ENCODE measurements around the gene LPAR5. TPM values are rescaled to one million over a fixed set of nuclear protein-coding genes. Genes with fewer than 3 reads are reported as not detected.
"Not testable (repeated sequence)": the region's sequence is repeated elsewhere in the genome, so short reads cannot be mapped to it uniquely, and the experiment has no call there.

LPAR5 gene
- total RNA-seq, 1 experiment from 2014 or later, result 14.8 TPM

- Histone ChIP-seq H4K20me1 (ENCODE audit: insufficient read depth) (peaks cover 22% of the 10 kb centered on the region), H3K4me1 (replicated peaks; ENCODE audit: insufficient read depth) (no peaks in the 10 kb centered on the region), H3K4me2 (no peak overlapping the region), H2AFZ (no peak overlapping the region), H3K27me3 (ENCODE audit: insufficient read depth, low read depth) (no peaks in the 10 kb centered on the region), H3K9me2 (ENCODE audit: insufficient read depth) (no peaks in the 10 kb centered on the region), H3K27ac (no peak overlapping the region), H3F3A (ENCODE audit: insufficient read depth, low read depth) (peaks cover 47% of the 10 kb centered on the region), H3K9me3 (ENCODE audit: insufficient read depth, low read depth) (no peaks in the 10 kb centered on the region), H3K36me3 (ENCODE audit: low read depth) (peaks cover 66% of the 10 kb centered on the region), H3K4me3 (no peak overlapping the region), H3K79me2 (ENCODE audit: low read depth) (no peaks in the 10 kb centered on the region)
- intact Hi-C loops (cut with micrococcal nuclease; ENCODE audit: unreplicated experiment), result no loop called here
- POLR2A ChIA-PET (ENCODE audit: unreplicated experiment), result no interaction called here
- no TSS peak for BruUV-seq (replicated peaks)
- CTCF ChIA-PET, result no interaction called here
- TF ChIP-seq, protein P1, sequence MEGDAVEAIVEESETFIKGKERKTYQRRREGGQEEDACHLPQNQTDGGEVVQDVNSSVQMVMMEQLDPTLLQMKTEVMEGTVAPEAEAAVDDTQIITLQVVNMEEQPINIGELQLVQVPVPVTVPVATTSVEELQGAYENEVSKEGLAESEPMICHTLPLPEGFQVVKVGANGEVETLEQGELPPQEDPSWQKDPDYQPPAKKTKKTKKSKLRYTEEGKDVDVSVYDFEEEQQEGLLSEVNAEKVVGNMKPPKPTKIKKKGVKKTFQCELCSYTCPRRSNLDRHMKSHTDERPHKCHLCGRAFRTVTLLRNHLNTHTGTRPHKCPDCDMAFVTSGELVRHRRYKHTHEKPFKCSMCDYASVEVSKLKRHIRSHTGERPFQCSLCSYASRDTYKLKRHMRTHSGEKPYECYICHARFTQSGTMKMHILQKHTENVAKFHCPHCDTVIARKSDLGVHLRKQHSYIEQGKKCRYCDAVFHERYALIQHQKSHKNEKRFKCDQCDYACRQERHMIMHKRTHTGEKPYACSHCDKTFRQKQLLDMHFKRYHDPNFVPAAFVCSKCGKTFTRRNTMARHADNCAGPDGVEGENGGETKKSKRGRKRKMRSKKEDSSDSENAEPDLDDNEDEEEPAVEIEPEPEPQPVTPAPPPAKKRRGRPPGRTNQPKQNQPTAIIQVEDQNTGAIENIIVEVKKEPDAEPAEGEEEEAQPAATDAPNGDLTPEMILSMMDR (conservative IDR thresholded peaks at IDR 0.05), result no peak
- no peak for TF ChIP-seq EZH2 (IDR thresholded peaks at IDR 0.05; ENCODE audit: low read depth)
- peak in 1 of 2 experiments; percentile 4 for DNase-seq
Observed at GRCh38 chr12:6592087-6592486, 43.7 kb downstream of the LPAR5 start.

- H3K9me3 ChIP-seq (ENCODE audit: insufficient read depth, low read depth); H3K9me2 ChIP-seq (ENCODE audit: insufficient read depth); BruUV-seq (replicated peaks); H3K4me1 ChIP-seq (replicated peaks; ENCODE audit: insufficient read depth); H2AFZ ChIP-seq; POLR2A ChIA-PET (ENCODE audit: unreplicated experiment); H3K79me2 ChIP-seq (ENCODE audit: low read depth); H3K27me3 ChIP-seq (ENCODE audit: insufficient read depth, low read depth); H3K27ac ChIP-seq; H3K4me3 ChIP-seq; H3K4me2 ChIP-seq: not testable (repeated sequence)
- Histone ChIP-seq H3F3A (ENCODE audit: insufficient read depth, low read depth) (peaks cover 41% of the 10 kb centered on the region), H3K36me3 (ENCODE audit: low read depth) (peaks cover 67% of the 10 kb centered on the region), H4K20me1 (ENCODE audit: insufficient read depth) (peaks cover 19% of the 10 kb centered on the region)
- CTCF ChIA-PET, result interaction anchor here (0.7 kb wide), 1 partner anchor 22 kb away, joined by 4 read pairs; no protein-coding TSS in a partner anchor
- intact Hi-C loops (cut with micrococcal nuclease; ENCODE audit: unreplicated experiment), result loop anchor here (1.0 kb wide), 1 partner anchor 20 kb away; no protein-coding TSS in a partner anchor
- peak in 1 of 2 experiments; percentile 33 for DNase-seq
Observed at GRCh38 chr12:6586569-6586968, 49.2 kb downstream of the LPAR5 start.

DNA sequence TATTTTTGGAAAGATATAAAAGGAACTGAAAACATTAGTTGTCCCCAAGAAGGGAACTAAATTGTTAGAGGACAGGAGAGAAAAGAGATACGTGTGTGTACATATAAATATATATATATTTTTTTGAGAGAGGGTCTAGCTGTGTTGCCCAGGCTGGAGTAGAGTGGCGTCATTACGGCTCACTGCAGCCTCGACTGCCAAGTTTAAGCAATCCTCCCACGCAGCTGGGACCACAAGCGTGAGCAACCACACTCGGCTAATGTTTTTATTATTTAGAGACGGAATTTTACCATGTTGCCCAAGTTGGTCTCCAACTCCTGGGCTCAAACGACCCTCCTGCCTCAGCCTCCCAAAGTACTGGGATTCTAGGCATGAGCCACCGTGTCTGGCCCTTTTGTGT lies 51.5 kb downstream of the LPAR5 start:
- H3F3A ChIP-seq (ENCODE audit: insufficient read depth, low read depth), result peaks cover 47% of the 10 kb centered on the region
- peaks cover 16% of the 10 kb centered on the region for H4K20me1 ChIP-seq (ENCODE audit: insufficient read depth)
- H3K27me3 ChIP-seq (ENCODE audit: insufficient read depth, low read depth), result no peaks in the 10 kb centered on the region
- H3K4me2 ChIP-seq, result no peak overlapping the region
- no peak for DNase-seq
- TF ChIP-seq, protein P1 (conservative IDR thresholded peaks at IDR 0.05), result no peak
- no peak for TF ChIP-seq EZH2 (IDR thresholded peaks at IDR 0.05; ENCODE audit: low read depth)
- no peak overlapping the region for H2AFZ ChIP-seq
- H3K27ac ChIP-seq, result no peak overlapping the region
- H3K4me1 ChIP-seq (replicated peaks; ENCODE audit: insufficient read depth), result 0 out of 2 replicates have a peak, but pooled peaks cover 3% of the 10 kb centered on the region
- no peaks in the 10 kb centered on the region for H3K79me2 ChIP-seq (ENCODE audit: low read depth)
- H3K9me2 ChIP-seq (ENCODE audit: insufficient read depth), result no peaks in the 10 kb centered on the region
- POLR2A ChIA-PET (ENCODE audit: unreplicated experiment), result interaction anchor here (0.6 kb wide), 1 partner anchor 175 kb away, joined by 6 read pairs; no protein-coding TSS in a partner anchor
- H3K36me3 ChIP-seq (ENCODE audit: low read depth), result peaks cover 66% of the 10 kb centered on the region
- BruUV-seq (replicated peaks), result no TSS peak
- H3K9me3 ChIP-seq (ENCODE audit: insufficient read depth, low read depth), result no peaks in the 10 kb centered on the region
- CTCF ChIA-PET, result no interaction called here
- intact Hi-C loops (cut with micrococcal nuclease; ENCODE audit: unreplicated experiment), result no loop called here
- no peak overlapping the region for H3K4me3 ChIP-seq

DNA sequence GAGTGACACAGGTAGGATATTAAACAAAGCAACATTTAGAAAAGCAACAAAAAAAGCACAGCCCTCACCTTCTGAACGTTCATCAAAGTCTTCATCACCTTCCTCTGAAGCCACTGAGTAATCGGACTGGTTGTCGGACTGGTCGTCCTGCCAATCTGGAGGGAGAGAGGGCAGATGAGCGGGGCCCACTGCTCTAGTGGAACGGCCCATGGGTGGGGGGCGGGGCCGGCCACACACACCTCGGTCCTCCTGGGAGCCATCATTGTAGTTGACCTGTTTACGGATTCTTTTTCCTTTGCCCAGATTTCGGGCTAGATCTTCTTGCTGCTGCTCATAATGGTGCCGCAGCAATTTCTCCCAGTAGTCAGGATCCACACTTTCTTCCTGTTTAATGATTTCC lies 52.8 kb downstream of the LPAR5 start:
- peaks cover 9% of the 10 kb centered on the region for H4K20me1 ChIP-seq (ENCODE audit: insufficient read depth)
- H3K9me2 ChIP-seq (ENCODE audit: insufficient read depth), result no peaks in the 10 kb centered on the region
- H3K4me1 ChIP-seq (replicated peaks; ENCODE audit: insufficient read depth), result 0 out of 2 replicates have a peak, but pooled peaks cover 3% of the 10 kb centered on the region
- H3K27ac ChIP-seq, result no peak overlapping the region
- intact Hi-C loops (cut with micrococcal nuclease; ENCODE audit: unreplicated experiment), result no loop called here
- CTCF ChIA-PET, result interaction anchor here (0.6 kb wide), 1 partner anchor 581 kb away, joined by 3 read pairs; no protein-coding TSS in a partner anchor
- BruUV-seq (replicated peaks), result no TSS peak
- TF ChIP-seq, protein P1 (conservative IDR thresholded peaks at IDR 0.05), result no peak
- TF ChIP-seq EZH2 (IDR thresholded peaks at IDR 0.05; ENCODE audit: low read depth), result no peak
- H3K4me3 ChIP-seq, result no peak overlapping the region
- no peaks in the 10 kb centered on the region for H3K79me2 ChIP-seq (ENCODE audit: low read depth)
- H3K36me3 ChIP-seq (ENCODE audit: low read depth), result peaks cover 68% of the 10 kb centered on the region
- H3K4me2 ChIP-seq, result no peak overlapping the region
- H3F3A ChIP-seq (ENCODE audit: insufficient read depth, low read depth), result peaks cover 46% of the 10 kb centered on the region
- no peak overlapping the region for H2AFZ ChIP-seq
- no peaks in the 10 kb centered on the region for H3K9me3 ChIP-seq (ENCODE audit: insufficient read depth, low read depth)
- POLR2A ChIA-PET (ENCODE audit: unreplicated experiment), result no interaction called here
- DNase-seq, result peak in 1 of 2 experiments; percentile 5
- no peaks in the 10 kb centered on the region for H3K27me3 ChIP-seq (ENCODE audit: insufficient read depth, low read depth)

Data from PC-9 (cell line).